T-helper 1 cell treated with Interleukin-12 subunit alpha and Interleukin-12 subunit beta and Interleukin-4 antibody, amounts not matched to agents 30 ng/mL and 1 ng/mL, for 36 hours (primary cell): ENCODE results near the gene ATG13. TPM values are rescaled to one million over a fixed set of nuclear protein-coding genes. Genes with fewer than 3 reads are reported as not detected.

Source experiments
- intact Hi-C: fragments of 100-400 bp; cut with micrococcal nuclease; formaldehyde crosslinking; loops from one replicate; pipeline ENCODE4 v1.15.1; 2024
- total RNA-seq: library from RNA; stranded (reverse); gene quantifications from 2 replicates; pipeline ENCODE4 v1.2.3, GENCODE V29; 2022

ATG13 gene
- total RNA-seq, 1 donor from 2014 or later = 86.6 TPM

GRCh38 chr11:46673713-46674462 is 56.5 kb downstream of the ATG13 start:
- intact Hi-C loops = loop anchor here (10.0 kb wide), 1 partner anchor 289 kb away; the partner anchor contains the start of gene MDK

GRCh38 chr11:46674463-46675287 is 57.3 kb downstream of the ATG13 start:
- intact Hi-C loops = loop anchor here (10.0 kb wide), 1 partner anchor 290 kb away; the partner anchor contains the start of gene MDK

DNA sequence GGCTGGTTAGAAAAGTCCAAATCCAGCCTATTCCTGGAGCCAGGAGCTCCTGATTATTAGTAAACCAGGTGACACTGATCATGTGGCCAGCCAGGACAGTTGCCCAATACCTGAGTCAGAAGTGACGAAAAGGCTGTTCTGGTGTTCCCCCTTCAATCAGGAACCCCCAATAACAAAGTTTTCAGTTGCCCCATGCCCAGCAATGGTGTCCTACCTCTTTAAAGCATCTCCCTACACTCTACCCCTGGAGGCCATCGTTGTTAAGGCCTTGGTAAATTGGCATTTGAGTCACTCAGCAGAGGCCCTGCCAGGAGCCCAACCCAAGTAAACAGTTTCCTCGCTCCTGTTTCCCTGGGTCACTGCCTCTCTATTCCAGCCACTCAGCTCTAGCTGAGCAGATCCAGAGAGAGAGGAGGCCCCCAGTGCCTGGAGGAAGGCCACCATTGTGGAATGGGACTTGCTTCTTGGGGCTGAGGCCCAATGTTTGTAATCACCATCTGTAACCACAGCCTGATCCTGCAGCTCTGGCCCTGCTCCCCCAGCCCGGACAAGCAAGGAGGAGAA is 58.0 kb downstream of the ATG13 start:
- intact Hi-C loops = loop anchor here (10.0 kb wide), 1 partner anchor 291 kb away; the partner anchor contains the start of gene MDK

GRCh38 chr11:46675949-46676348 is 58.6 kb downstream of the ATG13 start:
- intact Hi-C loops = loop anchor here (10.0 kb wide), 1 partner anchor 291 kb away; the partner anchor contains the start of gene MDK

DNA sequence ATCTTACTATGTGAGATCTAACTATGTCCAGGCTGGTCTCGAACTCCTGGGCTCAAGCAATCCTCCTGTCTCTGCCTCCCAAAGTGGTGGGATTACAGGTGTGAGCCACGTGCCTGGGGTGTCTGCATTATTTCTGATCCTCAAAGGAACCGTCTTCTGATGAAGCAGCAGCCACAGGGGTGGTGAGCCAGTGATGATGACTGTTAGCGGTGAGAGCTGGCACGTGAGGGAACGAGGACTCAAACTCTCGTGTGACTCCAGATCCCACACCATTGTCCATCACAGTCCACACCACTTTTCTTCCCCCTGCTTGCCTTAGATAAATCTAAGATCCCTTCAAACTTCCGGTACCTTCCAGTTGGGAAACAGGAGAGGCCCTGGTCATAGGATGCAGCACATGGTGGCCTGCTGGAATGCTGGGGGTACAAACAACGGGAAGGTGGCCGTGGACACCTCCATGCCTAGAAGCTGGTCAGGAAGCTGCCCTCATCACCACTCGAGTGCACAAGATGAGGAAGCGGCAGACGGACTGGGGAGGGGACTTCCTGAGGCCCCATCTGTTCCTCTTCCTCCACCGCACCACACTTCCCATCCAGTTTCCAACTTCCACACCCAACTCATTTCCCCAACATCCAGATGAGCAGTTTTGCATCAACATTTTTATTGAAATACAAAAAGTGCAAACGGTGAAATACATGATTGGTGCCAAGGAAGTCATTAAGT is 59.2 kb downstream of the ATG13 start:
- intact Hi-C loops = loop anchor here (10.0 kb wide), 1 partner anchor 292 kb away; the partner anchor contains the start of gene MDK

DNA sequence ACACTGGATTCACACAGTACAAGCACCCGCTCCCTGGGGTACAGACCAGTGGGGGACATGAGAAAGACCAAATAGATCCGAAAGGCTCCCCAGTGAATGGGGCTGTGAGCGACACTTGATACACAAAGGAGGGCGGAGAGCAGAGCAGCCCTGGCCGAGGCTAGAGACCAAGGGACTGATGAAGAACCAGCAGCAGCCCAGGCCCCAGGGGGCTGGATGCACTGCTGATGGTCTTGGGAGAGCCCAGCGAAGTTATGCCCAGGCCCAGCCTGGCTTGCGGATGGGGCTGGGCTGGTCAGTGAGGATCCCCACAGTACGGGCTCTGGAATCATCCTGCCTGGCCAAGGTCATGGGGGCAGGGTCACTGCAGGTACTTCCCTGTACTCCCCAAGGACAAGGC is 59.8 kb downstream of the ATG13 start:
- intact Hi-C loops = loop anchor here (10.0 kb wide), 1 partner anchor 292 kb away; the partner anchor contains the start of gene MDK

- intact Hi-C loops = loop anchor here (10.0 kb wide), 1 partner anchor 293 kb away; the partner anchor contains the start of gene MDK
Measured at GRCh38 chr11:46677991-46678740, 60.8 kb downstream of the ATG13 start.

GRCh38 chr11:46678741-46679130 is 61.4 kb downstream of the ATG13 start:
- intact Hi-C loops = loop anchor here (10.0 kb wide), 1 partner anchor 294 kb away; the partner anchor contains the start of gene MDK

DNA sequence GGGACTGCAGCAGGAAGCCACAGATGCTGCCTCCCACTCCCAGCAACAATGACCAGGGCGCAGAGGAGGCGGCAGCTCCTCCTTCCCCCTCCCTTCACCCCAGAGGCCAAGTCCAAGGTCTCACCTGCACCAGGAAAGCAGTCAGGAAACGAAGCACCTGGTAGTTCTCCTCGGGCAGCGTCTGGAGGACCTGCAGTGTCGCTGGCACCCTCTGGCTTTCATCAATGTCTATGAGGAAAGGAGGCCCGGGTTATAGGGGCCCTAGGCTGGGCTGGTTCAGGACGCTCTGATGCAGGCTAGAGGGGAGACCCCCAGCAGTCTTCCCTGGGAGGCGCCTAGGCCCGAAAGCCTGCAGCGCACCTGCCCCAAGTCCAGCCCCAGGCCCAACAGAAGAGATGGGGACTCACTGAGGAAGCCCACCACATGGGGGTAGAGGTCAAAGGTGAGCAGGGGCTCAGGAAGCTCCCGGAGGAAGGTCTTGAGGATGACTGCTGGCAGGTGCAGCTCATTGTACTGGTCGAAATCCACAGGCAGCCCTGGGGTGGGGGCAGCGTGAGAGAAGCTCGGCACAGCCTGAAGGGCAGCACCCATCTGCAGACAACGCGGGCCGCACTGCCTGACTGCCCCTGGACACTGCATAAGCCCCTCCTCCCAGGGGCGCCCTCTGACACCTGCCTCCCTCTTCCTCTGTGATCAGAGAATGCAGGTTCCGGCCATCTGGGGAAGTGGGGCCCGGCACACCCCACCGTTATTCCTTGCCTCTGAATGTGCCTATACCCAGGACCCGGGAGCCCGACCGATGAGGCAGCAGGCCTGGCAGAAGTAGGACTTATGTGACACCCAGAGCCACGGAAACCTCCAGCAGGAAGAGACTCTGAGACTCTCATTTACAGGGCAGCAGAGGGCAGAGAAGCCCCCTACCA is 62.1 kb downstream of the ATG13 start:
- intact Hi-C loops = loop anchor here (10.0 kb wide), 1 partner anchor 295 kb away; the partner anchor contains the start of gene MDK

DNA sequence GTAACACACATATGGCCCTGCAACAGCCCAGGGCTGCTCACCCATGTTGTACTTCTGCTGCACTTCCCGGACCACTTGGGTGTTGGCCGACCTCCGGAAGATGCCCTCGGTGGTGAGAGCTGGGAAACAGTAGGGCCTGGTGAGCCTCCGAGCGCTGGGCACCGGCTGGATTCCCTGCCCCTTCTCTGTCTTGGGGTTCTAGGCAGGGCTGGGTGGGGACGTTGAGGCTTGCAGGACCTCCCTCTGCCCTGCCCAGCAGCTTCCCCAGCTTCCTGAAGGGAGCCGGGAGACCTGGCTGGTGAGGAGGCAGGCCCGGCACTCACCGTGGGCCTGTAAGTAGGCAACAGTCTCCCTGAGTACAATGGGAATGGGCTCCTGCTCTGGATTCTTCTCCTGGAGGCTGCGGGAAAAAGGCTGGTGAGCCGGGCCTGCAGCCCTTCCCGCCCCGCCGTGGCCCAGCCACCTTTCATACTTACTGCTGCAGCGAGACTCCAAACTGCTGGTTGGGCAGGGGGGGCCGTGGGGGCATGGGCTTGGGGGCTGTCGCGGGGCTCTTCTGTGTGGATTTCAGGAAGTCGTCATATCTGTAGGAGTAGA is 62.9 kb downstream of the ATG13 start:
- intact Hi-C loops = no loop called here

- intact Hi-C loops = no loop called here
Measured at GRCh38 chr11:46680815-46681214, 63.5 kb downstream of the ATG13 start.

- intact Hi-C loops = no loop called here
Measured at GRCh38 chr11:46681814-46682213, 64.5 kb downstream of the ATG13 start.

DNA sequence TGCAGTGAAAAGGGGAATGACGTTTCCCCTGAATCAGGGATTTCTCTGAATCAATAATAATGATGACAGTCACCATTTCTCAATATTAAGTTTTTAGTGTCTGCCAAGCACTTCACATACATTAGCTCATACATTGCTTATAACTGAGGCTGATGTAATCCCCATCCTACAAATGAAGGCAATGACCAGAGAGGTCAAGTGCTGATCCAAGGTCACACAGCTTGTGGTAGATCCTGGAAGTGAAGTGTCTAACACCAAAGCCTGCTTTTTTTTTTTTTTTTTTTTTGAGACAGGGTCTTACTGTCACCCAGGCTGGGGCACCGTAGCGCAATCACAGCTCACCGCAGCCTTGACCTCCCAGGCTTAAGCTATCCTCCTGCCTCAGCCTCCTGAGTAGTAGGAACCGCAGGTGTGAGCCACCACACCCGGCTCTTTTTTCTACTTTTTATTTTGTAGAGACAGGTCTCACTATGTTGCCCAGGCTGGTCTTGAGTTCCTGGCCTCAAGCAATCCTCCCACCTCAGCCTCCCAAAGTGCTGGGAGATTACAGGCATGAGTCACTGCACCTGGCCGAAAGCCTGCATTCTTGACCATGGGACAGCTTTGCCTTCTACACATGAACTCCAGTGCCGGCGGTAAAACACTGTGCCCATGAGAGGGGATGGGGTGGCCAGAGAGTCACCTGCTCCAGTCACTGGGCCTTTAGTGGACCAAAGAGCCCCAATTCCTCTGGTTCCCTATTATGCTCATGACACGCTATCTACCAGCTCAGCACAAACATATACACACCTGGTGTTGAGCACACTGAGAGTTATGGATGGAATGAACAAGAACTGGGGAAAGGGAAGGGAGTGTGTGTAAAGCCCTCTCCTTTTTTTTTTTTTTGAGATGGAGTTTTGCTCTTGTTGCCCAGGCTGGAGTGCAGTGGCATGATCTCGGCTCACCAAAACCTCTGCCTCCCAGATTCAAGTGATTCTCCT is 65.7 kb downstream of the ATG13 start:
- intact Hi-C loops = no loop called here

- intact Hi-C loops = no loop called here
Measured at GRCh38 chr11:46684367-46684766, 67.0 kb downstream of the ATG13 start.

DNA sequence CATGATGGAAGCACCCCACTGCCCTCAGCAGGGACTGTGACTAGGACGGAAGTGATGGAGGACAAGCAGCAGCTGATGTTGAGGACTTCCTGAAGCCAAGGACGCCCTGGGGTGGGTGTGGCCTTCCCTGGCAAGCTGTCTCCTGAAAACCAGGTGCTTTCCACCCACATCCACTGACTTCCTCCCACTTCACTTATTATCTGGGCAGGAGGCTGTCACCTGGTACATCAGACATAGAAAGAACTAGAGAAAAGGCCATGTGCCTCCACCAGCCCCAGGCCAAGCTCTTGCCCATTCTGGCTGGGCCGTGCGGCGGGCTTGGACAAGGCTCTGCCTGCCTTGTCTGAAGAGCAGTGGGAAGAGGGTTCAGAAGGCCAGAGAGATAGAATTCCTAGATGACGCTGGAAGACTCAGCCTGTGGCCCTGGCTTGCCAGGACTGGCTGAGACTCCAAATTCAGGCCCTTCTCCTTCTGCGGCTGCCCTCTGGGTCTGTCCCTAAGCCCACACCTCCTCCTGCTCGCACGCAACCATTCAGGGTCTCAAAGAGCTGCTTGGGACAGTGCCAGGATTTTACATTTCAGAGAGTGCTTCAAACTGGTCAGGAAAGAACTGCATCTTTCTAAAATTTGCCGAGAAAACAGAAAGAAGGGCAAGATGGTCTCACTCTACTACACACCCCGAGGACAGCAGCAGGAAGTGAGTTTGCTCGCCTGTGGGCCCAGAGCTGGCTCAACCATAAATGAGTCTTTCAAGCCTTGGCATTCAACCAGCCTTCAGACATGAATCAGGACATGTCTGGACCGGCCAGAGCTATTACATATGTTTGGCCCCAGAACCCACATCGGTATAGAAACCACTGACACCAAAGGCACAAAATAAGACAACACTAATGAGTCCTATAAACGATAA is 69.8 kb downstream of the ATG13 start:
- intact Hi-C loops = no loop called here

GRCh38 chr11:46690702-46691101 is 73.3 kb downstream of the ATG13 start:
- intact Hi-C loops = no loop called here
